ENCODE data around the gene CCN2. TPM values are rescaled to one million over a fixed set of nuclear protein-coding genes. Genes with fewer than 3 reads are reported as not detected.

The CCN2 gene
- polyA plus RNA-seq, 2 of the 4 experiments (the other 2 are of a cell fraction), result 32.0 to 103 TPM

GRCh38 chr6:131914234-131914633, 36.9 kb downstream of the CCN2 start:
- TF ChIP-seq NPAS2 (CRISPR knock-in tag; IDR thresholded peaks at IDR 0.05; ENCODE audit: borderline replicate concordance) (no peak), ZNF302 (CRISPR knock-in tag; IDR thresholded peaks at IDR 0.05) (no peak), KDM5A (IDR thresholded peaks at IDR 0.05) (no peak), ATOH8 (CRISPR knock-in tag; IDR thresholded peaks at IDR 0.05; ENCODE audit: low read depth) (no peak), CBX2 (IDR thresholded peaks at IDR 0.05; ENCODE audit: borderline replicate concordance, low read depth) (no peak), POLR2A (IDR thresholded peaks at IDR 0.05; ENCODE audit: low read length) (no peak), EP300 (IDR thresholded peaks at IDR 0.05) (no peak), MAFK (IDR thresholded peaks at IDR 0.05; ENCODE audit: partially characterized antibody) (no peak), HOXB5 (CRISPR knock-in tag; IDR thresholded peaks at IDR 0.05) (no peak), HEYL (CRISPR knock-in tag; IDR thresholded peaks at IDR 0.05) (no peak), CHD2 (IDR thresholded peaks at IDR 0.05; ENCODE audit: low read length, partially characterized antibody) (no peak), GATA3 (IDR thresholded peaks at IDR 0.05; ENCODE audit: borderline replicate concordance) (no peak), REST (IDR thresholded peaks at IDR 0.05) (no peak), SREBF2 (IDR thresholded peaks at IDR 0.05) (no peak), RAD21 (conservative IDR thresholded peaks at IDR 0.05 in 1 of 2, IDR thresholded peaks at IDR 0.05 in 1 of 2) (no peak), JUNB (IDR thresholded peaks at IDR 0.05) (no peak), BHLHE40 (IDR thresholded peaks at IDR 0.05; ENCODE audit: low read depth, low read length) (no peak)
- TF ChIP-seq, protein P1, sequence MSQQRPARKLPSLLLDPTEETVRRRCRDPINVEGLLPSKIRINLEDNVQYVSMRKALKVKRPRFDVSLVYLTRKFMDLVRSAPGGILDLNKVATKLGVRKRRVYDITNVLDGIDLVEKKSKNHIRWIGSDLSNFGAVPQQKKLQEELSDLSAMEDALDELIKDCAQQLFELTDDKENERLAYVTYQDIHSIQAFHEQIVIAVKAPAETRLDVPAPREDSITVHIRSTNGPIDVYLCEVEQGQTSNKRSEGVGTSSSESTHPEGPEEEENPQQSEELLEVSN (IDR thresholded peaks at IDR 0.05; ENCODE audit: borderline replicate concordance, low read depth), result no peak
- Histone ChIP-seq H3K9me3 (no peaks in the 10 kb centered on the region), H3K4me3 (no peak overlapping the region), H3K27ac (no peak overlapping the region), H3K4me2 (no peak overlapping the region), H3K4me1 (no peaks in the 10 kb centered on the region)
- DNase-seq (ENCODE audit: low read depth in 1 of 2, low spot score in 1 of 2) (no peak), ATAC-seq (no peak), FAIRE-seq (no peak)
- ChIA-PET CTCF (interaction anchor here (0.9 to 4.1 kb wide), 22 partner anchors 9 to 556 kb away, joined by 3 to 32 read pairs (median 4); no protein-coding TSS in a partner anchor), POLR2A (no interaction called here)
- WGBS (ENCODE audit: missing lambda C conversion rate), result 4% methylated on average over 1 of the region's 1 CpG

- TF ChIP-seq KDM1A (IDR thresholded peaks at IDR 0.05; ENCODE audit: low read depth) (no peak), RNF2 (IDR thresholded peaks at IDR 0.05; ENCODE audit: borderline replicate concordance, low read depth) (no peak), MAX (IDR thresholded peaks at IDR 0.05) (no peak), JUN (IDR thresholded peaks at IDR 0.05) (no peak), ZNF302 (CRISPR knock-in tag; IDR thresholded peaks at IDR 0.05) (no peak), ZSCAN20 (CRISPR knock-in tag; IDR thresholded peaks at IDR 0.05) (no peak), HEYL (CRISPR knock-in tag; IDR thresholded peaks at IDR 0.05) (no peak), GATA3 (IDR thresholded peaks at IDR 0.05; ENCODE audit: borderline replicate concordance) (no peak), SREBF2 (IDR thresholded peaks at IDR 0.05) (no peak), CHD2 (IDR thresholded peaks at IDR 0.05; ENCODE audit: low read length, partially characterized antibody) (no peak), CBX8 (IDR thresholded peaks at IDR 0.05) (no peak), REST (IDR thresholded peaks at IDR 0.05) (no peak), MYC (IDR thresholded peaks at IDR 0.05; ENCODE audit: borderline replicate concordance, low read length) (no peak), FOSB (CRISPR knock-in tag; IDR thresholded peaks at IDR 0.05) (no peak), BHLHE40 (IDR thresholded peaks at IDR 0.05; ENCODE audit: low read depth, low read length) (no peak)
- TF ChIP-seq, protein P2, sequence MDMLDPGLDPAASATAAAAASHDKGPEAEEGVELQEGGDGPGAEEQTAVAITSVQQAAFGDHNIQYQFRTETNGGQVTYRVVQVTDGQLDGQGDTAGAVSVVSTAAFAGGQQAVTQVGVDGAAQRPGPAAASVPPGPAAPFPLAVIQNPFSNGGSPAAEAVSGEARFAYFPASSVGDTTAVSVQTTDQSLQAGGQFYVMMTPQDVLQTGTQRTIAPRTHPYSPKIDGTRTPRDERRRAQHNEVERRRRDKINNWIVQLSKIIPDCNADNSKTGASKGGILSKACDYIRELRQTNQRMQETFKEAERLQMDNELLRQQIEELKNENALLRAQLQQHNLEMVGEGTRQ (IDR thresholded peaks at IDR 0.05), result no peak
- WGBS (ENCODE audit: missing lambda C conversion rate), result 33% methylated on average over 3 of the region's 3 CpGs
- Histone ChIP-seq H3K4me1 (no peaks in the 10 kb centered on the region), H3K27ac (no peak overlapping the region), H3K4me3 (no peak overlapping the region), H3K4me2 (no peak overlapping the region), H3K9me3 (no peaks in the 10 kb centered on the region)
- no peak for FAIRE-seq
- no peak for DNase-seq (ENCODE audit: low read depth in 1 of 2, low spot score in 1 of 2)
- POLR2A ChIA-PET, result no interaction called here
- no peak for ATAC-seq
- CTCF ChIA-PET, result interaction anchor here (6.9 kb wide), 1 partner anchor 217 kb away, joined by 72 read pairs; no protein-coding TSS in a partner anchor
These were observed 39.2 kb downstream of the CCN2 start for GRCh38 chr6:131911951-131912350.

Data from A549 (cell line).